ENCODE measurements around the gene CXXC5.

The CXXC5 gene

DNA sequence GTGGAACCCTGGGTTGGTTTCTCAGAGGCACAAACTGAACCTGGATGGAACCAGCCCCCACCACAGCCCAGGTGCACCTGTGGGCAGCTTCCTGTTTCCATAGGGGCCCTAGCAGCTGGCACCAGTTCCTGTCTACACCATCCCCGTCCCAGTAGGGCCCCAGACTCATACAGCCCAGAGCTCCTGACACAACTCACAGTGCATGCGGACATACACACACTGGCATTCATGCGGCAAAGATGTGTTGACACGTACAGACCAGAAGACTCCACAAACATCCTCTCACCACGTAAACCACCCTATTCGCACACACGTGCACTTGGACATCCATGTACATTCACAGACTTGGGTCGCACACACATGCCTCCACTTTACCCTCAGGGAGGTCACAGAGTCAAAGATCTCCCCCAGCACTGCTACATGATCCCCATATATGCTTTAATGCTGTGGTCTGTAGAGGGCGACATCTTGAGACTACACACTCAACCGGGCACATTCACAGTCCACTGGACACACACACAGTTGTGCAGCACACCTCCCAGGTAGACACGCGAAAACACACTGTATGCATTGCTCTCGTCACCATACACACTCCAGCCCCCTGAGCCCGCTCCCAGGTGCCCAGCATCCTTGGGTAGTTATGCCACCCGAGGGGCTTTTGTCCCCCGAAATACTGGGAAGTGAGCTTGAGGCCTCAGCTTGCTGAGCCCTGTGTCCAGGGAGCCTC is 22.4 kb downstream of the CXXC5 start:
- peak; percentile 46; the same call in 1 of the 2 replicates for TF ChIP-seq CTCF (IDR thresholded peaks at IDR 0.05)
- no peak for TF ChIP-seq ZFX (IDR thresholded peaks at IDR 0.05; ENCODE audit: borderline replicate concordance)
- H3K27ac ChIP-seq = no peak overlapping the region

DNA sequence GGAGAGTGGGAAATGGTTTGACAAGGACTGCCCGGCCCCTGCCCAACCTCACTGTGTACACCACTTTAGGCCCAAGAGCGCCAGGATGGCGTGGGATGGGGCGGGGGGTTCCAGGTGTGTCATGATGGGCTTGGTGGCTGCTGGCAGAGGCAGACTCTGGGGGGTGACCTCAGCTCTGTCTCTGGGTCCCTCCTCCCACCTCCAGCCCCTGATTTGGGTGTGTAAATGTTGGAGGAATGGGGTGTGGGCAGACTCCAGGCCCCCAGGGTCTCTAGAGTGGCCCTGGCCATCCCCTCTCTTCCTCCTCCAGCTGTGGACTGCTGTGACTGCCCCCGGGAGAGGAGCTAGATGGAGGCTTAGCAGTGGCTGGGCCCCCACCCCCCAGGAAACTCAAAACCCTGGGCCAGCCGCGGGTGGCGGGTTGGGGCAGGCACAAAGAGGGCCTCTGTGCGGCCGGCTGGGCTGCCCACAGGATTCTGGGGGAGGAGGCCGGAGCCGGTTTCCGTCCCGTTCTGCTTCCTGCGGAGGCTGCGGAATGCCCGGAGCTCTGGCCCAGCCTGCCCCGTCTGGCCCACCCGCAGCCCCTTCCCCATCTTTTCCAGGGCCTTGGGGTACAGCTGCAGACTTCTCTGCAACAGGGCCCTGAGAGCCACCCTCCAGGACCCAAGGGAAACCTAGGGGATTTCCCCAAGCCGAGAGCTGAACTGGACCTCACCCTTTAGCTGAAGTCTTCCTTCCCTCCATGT is 23.1 kb downstream of the CXXC5 start:
- no peak overlapping the region for H3K27ac ChIP-seq
- TF ChIP-seq ZFX (IDR thresholded peaks at IDR 0.05; ENCODE audit: borderline replicate concordance) = no peak
- TF ChIP-seq CTCF (IDR thresholded peaks at IDR 0.05) = no peak

GRCh38 chr5:139675213-139675612 is 27.1 kb downstream of the CXXC5 start:
- no peak overlapping the region for H3K27ac ChIP-seq
- TF ChIP-seq ZFX (IDR thresholded peaks at IDR 0.05; ENCODE audit: borderline replicate concordance) (no peak), CTCF (IDR thresholded peaks at IDR 0.05) (no peak)

GRCh38 chr5:139675825-139676224 is 27.7 kb downstream of the CXXC5 start:
- no peak overlapping the region for H3K27ac ChIP-seq
- TF ChIP-seq CTCF (IDR thresholded peaks at IDR 0.05) = no peak
- no peak for TF ChIP-seq ZFX (IDR thresholded peaks at IDR 0.05; ENCODE audit: borderline replicate concordance)

- H3K27ac ChIP-seq = no peak overlapping the region
- no peak for TF ChIP-seq ZFX (IDR thresholded peaks at IDR 0.05; ENCODE audit: borderline replicate concordance)
- no peak for TF ChIP-seq CTCF (IDR thresholded peaks at IDR 0.05)
These were observed 28.3 kb downstream of the CXXC5 start for GRCh38 chr5:139676406-139676805.

DNA sequence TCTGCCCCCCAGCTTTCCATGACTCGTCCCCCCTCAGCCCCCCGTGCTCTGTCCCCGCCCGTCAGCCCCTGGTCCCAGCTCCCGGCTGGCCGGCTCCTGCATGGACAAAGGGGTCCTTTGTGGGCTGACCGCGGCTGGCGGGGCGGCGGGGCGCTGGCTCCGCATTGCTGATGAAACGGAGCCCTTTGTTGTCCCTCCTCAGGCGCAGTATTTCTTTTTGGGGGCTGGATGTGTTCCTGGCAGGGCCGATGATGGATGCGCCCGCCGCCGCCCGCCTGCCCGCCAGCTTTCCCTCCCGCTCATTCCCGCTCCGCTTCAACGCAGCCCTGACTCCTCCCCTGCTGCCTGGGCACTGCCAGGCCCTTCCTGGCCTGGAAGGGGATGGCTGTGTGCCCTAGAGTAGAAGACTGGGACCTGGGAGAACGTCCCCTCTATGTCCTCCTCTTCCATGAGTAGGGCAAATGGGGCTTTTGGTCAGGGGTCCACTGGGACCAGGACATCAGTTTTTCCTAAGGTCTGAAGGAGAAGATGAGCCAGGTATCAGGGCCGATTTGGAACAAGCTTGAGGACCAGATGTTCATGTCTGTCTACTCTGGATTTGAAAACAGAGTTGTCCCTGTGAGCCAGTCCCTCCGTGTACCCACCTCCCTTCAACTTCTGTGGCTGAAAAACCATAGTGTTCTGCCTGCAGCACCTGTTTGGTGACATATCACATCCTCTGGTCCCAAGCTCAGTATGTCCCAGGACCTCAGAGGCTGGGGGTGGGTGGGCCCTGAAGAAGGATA is 29.0 kb downstream of the CXXC5 start:
- TF ChIP-seq ZFX (IDR thresholded peaks at IDR 0.05; ENCODE audit: borderline replicate concordance) (no peak), CTCF (IDR thresholded peaks at IDR 0.05) (no peak)
- H3K27ac ChIP-seq = no peak overlapping the region
